ENCODE measurements around the gene MNAT1.

DNA sequence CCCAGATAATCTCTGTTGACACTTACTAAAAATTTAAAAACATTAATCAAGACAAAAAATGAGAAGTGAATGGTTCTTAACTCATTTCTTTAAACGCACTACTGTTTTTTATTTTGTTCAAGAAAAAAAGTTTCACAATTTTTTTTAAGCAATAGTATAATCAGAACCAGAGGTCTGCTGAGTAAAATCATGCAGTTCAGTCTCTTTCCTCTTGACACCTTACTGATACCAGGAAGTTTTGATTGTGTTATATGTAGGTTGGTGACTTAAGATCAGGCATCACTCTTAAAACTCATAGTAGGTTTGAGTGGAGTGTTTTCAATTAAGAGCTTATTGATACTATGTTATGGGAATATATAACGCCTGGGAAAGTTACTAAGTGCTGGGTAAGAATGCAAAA is 125.0 kb downstream of the MNAT1 start:
- TF ChIP-seq, protein P1, sequence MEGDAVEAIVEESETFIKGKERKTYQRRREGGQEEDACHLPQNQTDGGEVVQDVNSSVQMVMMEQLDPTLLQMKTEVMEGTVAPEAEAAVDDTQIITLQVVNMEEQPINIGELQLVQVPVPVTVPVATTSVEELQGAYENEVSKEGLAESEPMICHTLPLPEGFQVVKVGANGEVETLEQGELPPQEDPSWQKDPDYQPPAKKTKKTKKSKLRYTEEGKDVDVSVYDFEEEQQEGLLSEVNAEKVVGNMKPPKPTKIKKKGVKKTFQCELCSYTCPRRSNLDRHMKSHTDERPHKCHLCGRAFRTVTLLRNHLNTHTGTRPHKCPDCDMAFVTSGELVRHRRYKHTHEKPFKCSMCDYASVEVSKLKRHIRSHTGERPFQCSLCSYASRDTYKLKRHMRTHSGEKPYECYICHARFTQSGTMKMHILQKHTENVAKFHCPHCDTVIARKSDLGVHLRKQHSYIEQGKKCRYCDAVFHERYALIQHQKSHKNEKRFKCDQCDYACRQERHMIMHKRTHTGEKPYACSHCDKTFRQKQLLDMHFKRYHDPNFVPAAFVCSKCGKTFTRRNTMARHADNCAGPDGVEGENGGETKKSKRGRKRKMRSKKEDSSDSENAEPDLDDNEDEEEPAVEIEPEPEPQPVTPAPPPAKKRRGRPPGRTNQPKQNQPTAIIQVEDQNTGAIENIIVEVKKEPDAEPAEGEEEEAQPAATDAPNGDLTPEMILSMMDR (IDR thresholded peaks at IDR 0.05): no peak
- TF ChIP-seq EP300 (IDR thresholded peaks at IDR 0.05) (no peak), POLR2A (IDR thresholded peaks at IDR 0.05) (no peak)

Measured in tibial nerve (tissue), 4 donors.